HG03025 (cell line): ENCODE results near the gene DAZ4.
"Not testable (repeated sequence)": the region's sequence is repeated elsewhere in the genome, so short reads cannot be mapped to it uniquely, and the experiment has no call there.

ENCODE experiments used
- ATAC-seq: cut with Tn5 transposase; IDR thresholded peaks from one replicate; pipeline ENCODE4 v1.9.1; 2021; ENCODE audit warnings: mild to moderate bottlenecking, moderate library complexity; ENCODE audit not compliant: unreplicated experiment, low FRiP score

Gene DAZ4, protein sequence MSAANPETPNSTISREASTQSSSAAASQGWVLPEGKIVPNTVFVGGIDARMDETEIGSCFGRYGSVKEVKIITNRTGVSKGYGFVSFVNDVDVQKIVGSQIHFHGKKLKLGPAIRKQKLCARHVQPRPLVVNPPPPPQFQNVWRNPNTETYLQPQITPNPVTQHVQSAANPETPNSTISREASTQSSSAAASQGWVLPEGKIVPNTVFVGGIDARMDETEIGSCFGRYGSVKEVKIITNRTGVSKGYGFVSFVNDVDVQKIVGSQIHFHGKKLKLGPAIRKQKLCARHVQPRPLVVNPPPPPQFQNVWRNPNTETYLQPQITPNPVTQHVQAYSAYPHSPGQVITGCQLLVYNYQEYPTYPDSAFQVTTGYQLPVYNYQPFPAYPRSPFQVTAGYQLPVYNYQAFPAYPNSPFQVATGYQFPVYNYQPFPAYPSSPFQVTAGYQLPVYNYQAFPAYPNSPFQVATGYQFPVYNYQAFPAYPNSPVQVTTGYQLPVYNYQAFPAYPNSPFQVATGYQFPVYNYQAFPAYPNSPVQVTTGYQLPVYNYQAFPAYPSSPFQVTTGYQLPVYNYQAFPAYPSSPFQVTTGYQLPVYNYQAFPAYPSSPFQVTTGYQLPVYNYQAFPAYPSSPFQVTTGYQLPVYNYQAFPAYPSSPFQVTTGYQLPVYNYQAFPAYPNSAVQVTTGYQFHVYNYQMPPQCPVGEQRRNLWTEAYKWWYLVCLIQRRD

DNA sequence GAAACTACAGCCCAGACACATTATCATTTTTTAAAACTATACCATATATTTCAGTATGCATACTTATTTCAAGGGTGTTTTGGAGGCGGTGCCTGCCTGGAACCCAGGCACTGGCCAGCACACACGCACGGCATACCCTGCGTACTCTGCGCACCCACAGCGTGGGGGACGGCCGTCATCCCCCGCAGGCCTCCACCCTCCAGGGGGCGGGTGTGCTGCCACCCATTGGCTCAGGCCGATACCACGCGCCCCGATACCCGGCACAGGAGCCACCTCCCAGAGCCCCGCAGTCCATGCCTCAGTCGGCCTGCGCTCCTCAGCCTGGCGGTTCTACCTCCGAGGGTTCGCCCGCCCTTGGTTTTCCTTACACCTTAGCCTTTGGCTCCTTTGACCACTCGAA, at the start of gene DAZ4:
Gene DAZ4, plus strand, starts transcription at position 301 of the 400 bp plus-strand sequence. CDS start 208 bp downstream, outside the sequence.
- ATAC-seq = not testable (repeated sequence)

DNA sequence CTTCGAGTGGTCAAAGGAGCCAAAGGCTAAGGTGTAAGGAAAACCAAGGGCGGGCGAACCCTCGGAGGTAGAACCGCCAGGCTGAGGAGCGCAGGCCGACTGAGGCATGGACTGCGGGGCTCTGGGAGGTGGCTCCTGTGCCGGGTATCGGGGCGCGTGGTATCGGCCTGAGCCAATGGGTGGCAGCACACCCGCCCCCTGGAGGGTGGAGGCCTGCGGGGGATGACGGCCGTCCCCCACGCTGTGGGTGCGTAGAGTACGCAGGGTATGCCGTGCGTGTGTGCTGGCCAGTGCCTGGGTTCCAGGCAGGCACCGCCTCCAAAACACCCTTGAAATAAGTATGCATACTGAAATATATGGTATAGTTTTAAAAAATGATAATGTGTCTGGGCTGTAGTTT, 20.4 kb upstream of the DAZ4 start, which contains the start of gene DAZ3:
Gene DAZ3, minus strand, starts transcription at position 101 of the 400 bp plus-strand sequence. CDS start 208 bp downstream, outside the sequence.
- not testable (repeated sequence) for ATAC-seq

DNA sequence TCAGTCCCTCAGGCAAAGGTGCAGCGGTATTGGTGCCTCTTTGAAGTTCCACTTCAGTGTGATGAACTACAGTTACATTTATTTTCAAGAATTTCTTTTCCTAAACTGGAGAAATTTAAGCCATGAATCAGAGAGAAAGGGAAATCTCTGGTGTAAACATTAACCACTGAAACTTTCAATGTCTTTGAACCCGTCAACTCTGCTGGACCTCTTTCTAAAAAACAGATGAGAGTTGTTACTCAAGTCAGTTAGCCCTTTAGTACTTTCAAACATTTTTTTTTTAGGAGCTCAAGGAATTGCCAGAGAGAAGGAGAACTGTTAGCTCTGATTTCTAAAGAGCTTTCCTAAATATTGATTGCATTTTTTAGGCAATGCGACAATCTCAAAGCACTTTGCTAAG, 11.9 kb upstream of the DAZ4 start:
- ATAC-seq = not testable (repeated sequence)

DNA sequence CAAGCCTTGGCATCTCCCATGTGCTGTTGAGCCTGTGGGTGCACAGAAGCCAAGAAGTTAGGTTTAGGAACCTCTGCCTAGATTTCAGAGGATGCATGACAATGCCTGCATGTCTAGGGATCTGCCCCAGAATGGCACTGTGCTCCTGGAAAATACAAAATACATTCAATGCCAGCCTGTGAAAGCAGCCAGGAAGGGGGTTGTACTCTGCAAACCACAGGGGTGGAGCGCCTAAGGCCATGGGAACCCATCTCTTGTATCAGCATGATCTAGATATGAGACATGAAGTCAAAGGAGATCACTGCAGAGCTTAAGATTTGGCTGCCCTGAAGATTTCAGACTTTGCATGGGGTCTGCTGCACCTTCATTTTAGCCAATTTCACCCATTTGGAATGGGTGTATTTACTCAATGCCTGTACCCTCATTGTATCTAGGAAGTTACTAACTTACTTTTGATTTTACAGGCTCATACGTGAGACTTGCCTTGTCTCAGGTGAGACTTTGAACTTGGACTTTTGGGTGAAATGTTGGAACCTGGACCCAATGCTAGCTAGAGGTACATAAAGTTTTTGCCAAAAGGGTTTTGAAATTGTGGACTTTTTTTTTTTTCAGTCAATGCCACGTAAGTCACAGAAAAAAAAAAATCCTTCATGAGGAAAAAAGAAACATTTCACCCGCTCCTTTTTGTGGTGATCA, 9.4 kb upstream of the DAZ4 start:
- not testable (repeated sequence) for ATAC-seq

DNA sequence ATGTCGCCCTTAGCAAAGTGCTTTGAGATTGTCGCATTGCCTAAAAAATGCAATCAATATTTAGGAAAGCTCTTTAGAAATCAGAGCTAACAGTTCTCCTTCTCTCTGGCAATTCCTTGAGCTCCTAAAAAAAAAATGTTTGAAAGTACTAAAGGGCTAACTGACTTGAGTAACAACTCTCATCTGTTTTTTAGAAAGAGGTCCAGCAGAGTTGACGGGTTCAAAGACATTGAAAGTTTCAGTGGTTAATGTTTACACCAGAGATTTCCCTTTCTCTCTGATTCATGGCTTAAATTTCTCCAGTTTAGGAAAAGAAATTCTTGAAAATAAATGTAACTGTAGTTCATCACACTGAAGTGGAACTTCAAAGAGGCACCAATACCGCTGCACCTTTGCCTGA, 8.7 kb upstream of the DAZ4 start:
- ATAC-seq = not testable (repeated sequence)
